Neural cell (in vitro differentiated cells): Measurements from ENCODE around the gene TMOD1.

ENCODE experiments used
- EZH2 ChIP-seq: fragments of 200-600, 300-800 bp; shearing (Covaris generic), sonication (generic); IDR thresholded peaks from 2 replicates; pipeline ENCODE4 v1.6.1; 2014; ENCODE audit warnings: antibody characterized with exemption, low read length, borderline replicate concordance, mild to moderate bottlenecking; ENCODE audit not compliant: insufficient read depth, poor library complexity, severe bottlenecking
- POLR2AphosphoS5 ChIP-seq: IDR thresholded peaks from 2 replicates; pipeline ENCODE4 v1.6.1; 2012
- TAF1 ChIP-seq: IDR thresholded peaks from 2 replicates; pipeline ENCODE4 v1.6.1; 2012; ENCODE audit warnings: low read depth
- TF ChIP-seq, protein P1 (sequence below): fragments of 450-650 bp; IDR thresholded peaks from 2 replicates; pipeline ENCODE4 v1.5.1; 2014; ENCODE audit warnings: antibody characterized with exemption, mild to moderate bottlenecking, moderate library complexity; ENCODE audit not compliant: poor library complexity, severe bottlenecking

DNA sequence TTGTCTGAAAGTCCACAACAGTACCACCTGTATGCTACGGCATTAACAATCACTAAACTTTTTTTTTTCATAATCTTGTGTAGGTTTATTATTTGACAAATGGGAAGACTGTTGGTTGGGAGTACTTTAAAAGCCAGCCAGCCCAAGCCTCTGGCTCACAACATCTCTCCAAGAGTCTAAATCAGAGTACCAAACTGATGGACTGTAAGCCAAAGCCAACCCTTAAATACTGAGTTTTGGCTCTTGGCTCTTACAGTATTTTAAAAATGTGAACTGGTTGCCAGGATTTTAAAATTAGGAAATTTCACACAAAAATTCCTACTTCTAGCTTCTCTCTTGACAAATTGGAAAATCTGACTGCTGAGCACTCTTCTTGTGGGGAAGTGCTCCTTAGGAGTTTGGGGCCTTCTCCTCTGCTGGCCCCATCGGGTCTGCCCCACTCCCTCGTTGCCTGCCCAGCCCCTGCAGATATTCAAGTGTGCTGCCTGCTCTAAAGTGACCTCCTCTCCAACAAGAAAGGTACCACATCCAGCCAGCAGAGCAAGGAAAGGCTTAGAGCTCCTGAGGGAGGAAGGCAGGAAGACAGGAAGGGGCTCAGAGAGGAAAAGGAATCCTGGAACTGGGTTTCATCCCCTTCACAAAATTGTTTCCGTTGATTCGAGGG lies 21.8 kb upstream of the TMOD1 start:
- TF ChIP-seq, protein P1, sequence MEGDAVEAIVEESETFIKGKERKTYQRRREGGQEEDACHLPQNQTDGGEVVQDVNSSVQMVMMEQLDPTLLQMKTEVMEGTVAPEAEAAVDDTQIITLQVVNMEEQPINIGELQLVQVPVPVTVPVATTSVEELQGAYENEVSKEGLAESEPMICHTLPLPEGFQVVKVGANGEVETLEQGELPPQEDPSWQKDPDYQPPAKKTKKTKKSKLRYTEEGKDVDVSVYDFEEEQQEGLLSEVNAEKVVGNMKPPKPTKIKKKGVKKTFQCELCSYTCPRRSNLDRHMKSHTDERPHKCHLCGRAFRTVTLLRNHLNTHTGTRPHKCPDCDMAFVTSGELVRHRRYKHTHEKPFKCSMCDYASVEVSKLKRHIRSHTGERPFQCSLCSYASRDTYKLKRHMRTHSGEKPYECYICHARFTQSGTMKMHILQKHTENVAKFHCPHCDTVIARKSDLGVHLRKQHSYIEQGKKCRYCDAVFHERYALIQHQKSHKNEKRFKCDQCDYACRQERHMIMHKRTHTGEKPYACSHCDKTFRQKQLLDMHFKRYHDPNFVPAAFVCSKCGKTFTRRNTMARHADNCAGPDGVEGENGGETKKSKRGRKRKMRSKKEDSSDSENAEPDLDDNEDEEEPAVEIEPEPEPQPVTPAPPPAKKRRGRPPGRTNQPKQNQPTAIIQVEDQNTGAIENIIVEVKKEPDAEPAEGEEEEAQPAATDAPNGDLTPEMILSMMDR: no peak
- TF ChIP-seq EZH2 (no peak), POLR2AphosphoS5 (no peak), TAF1 (no peak)
